GM10266 (cell line): ENCODE measurements around the gene DPM2.

Experiments used
- DNase-seq: peaks from one replicate; pipeline ENCODE4 v3.0.0; 2012; ENCODE audit errors: extremely low spot score
- TF ChIP-seq, protein P1 (sequence below): IDR thresholded peaks from 2 replicates; pipeline ENCODE4 v1.5.1; 2012; ENCODE audit warnings: mild to moderate bottlenecking, low read depth; ENCODE audit not compliant: control insufficient read depth, insufficient read depth; ENCODE audit errors: missing control alignments

DPM2 gene

DNA sequence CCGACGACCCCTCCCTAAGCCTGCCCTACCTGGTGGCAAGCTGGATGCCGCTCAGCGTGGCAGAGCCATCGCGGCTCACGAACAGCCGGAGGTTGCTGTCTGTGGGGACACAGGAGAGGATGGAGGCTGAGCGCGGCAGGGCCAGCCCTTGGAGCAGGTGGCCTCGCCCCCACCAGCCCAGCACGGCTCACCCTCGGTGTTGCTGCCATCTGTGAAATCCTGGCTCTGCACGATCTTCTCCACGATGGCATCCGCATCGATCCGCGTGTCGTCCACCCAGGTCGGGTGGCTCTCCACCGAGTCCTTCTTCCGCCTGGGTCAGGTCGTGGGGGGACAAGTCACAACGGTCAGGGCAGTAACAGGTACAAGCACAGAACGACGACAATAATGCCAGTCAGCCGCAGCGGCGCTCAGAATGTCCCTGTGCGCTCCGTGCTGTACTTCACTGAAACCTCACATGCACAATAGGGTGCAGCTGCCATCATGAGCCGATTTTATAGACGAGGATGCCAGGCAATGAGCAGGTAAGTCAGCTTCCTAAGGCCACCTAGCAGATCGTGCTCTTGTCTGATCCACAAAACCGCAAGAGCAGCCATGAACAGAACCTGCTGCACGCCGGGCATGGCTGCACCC lies 7.0 kb upstream of the DPM2 start:
- no peak for DNase-seq
- TF ChIP-seq, protein P1, sequence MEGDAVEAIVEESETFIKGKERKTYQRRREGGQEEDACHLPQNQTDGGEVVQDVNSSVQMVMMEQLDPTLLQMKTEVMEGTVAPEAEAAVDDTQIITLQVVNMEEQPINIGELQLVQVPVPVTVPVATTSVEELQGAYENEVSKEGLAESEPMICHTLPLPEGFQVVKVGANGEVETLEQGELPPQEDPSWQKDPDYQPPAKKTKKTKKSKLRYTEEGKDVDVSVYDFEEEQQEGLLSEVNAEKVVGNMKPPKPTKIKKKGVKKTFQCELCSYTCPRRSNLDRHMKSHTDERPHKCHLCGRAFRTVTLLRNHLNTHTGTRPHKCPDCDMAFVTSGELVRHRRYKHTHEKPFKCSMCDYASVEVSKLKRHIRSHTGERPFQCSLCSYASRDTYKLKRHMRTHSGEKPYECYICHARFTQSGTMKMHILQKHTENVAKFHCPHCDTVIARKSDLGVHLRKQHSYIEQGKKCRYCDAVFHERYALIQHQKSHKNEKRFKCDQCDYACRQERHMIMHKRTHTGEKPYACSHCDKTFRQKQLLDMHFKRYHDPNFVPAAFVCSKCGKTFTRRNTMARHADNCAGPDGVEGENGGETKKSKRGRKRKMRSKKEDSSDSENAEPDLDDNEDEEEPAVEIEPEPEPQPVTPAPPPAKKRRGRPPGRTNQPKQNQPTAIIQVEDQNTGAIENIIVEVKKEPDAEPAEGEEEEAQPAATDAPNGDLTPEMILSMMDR: no peak

DNA sequence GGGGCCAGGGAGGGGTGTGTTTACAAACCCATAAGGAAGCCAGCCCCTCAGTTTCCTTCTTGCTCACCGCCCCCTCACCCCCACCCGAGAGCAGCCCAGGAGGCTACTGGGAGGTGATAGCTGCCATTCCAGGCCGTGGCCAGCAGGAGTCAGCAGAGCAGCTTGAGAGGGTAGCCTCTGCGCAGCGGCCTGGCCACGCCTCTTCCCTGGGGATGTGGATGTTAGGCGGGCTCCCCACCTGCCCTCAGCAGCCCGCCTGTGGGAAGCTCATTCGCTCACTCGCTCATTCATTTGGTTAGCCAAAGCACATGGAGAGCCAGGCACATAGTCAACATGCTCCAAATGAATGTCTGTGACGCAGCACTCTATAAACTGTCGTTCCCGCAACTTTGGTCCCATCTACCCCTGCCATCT lies 6.1 kb upstream of the DPM2 start:
- peak; percentile 88 for DNase-seq
- TF ChIP-seq, protein P1: peak; percentile 94

- no peak for DNase-seq
- TF ChIP-seq, protein P1: no peak
Measured at GRCh38 chr9:127943011-127943662, 5.5 kb upstream of the DPM2 start.

DNA sequence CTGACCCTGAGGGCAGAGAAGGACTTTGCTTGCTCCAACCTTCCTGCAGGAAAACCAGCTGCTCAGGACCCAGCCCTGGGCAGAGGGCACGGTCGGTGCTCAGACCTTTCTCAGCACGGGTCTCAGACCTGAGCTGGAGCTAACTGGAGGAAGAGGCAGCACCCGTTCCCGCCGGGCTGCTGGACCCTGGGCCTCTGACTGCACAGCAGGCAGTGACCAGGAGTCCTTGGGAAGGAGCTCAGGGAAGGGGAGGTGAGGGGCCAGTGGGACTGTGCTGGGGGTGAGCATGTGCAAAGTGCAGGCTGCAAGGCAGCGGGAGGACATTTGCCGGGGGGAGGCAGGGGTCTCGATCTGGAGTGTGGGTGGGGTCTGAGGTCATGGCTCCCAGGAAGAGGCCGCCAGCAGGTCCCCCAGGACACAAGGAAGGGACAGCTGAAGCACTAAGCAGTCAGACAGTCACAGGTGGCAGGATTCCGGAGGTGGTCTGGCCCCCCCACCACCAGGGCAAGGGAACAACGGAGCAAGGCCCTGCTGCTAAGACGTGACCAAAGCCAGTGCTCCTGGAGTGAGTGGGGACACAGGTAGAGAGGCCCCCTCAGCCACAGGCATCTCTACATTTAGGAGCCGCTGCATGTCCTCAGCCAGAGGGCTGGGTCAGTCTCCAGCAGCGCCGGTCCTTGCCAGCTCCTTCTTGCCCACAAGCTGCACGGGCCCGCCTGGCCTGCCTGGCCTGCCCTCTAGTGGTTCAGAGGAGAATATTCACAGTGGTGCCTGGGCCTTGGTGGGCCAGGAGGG lies 4.8 kb upstream of the DPM2 start:
- DNase-seq: peak; percentile 78
- TF ChIP-seq, protein P1: peak; percentile 94

GRCh38 chr9:127941961-127942215 lies 4.2 kb upstream of the DPM2 start:
- TF ChIP-seq, protein P1: no peak
- DNase-seq: no peak

DNA sequence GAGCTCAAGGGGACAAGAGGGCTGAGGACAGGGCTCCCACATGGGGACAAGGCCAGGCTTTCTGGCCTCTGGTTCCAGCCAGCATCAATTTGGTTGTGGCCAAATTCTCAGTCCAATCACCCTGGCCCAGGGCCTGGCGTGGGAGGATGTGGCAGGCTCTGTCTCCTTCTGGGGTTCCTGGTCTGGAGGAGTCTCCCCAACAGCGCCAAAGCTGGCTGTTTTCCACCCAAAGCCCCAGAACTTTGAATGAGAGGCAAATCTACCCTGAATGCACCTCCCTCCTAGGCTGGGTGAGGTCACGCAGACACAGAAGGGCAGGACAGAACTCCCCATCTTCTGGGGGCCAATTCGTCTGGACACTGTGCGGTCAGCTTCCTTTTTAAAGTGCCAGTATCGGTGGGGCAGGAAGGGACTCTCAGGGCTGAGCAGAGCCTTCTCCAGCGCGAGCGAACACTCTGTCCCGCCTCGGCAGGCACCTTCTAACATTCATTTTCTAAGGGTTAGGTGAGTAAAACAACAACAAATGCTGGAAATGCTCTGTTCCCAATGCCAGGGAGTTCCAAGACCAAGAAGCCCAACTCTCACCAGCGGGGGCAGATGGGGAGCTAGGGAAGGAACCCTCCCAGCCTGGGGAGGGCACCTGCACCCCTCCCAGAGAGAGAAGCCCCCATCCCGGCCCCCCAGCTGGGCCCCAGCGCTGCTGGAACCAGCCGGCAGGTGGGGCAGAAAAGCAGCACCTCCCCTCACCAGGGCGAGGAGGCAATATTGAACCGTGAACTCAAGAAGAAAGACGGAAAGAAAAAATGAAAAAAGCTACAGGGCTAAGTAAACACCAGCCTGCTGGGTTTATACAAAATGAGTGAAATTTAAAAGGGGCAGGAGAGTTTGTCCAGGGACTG lies 3.7 kb upstream of the DPM2 start:
- TF ChIP-seq, protein P1: no peak
- no peak for DNase-seq
